Mammary epithelial cell (primary cell): ENCODE measurements around the gene SCAPER.

Source experiments
- CTCF ChIP-seq, 2 donors: IDR thresholded peaks in 1 of 2; conservative IDR thresholded peaks in 1 of 2; 2 replicates each; pipeline ENCODE4 v1.5.1; 2011 to 2012; ENCODE audit warnings: inconsistent platforms in 2 of 2, low read length in 2 of 2, mild to moderate bottlenecking in 2 of 2, control low read depth in 1 of 2, low read depth in 1 of 2; ENCODE audit not compliant: insufficient read depth in 1 of 2; ENCODE audit errors: extremely low read depth in 1 of 2
- EZH2 ChIP-seq: IDR thresholded peaks from 2 replicates; pipeline ENCODE4 v1.6.1; 2012; ENCODE audit warnings: low read length, inconsistent platforms, borderline replicate concordance

GRCh38 chr15:76947454-76947853, 42.3 kb upstream of the SCAPER start:
- TF ChIP-seq CTCF (conservative IDR thresholded peaks at IDR 0.05 in 1 of 2, IDR thresholded peaks at IDR 0.05 in 1 of 2; ENCODE audit: extremely low read depth in 1 of 2, insufficient read depth in 1 of 2, low read depth in 1 of 2, low read length in 2 of 2) (no peak), EZH2 (no peak)
